Kidney epithelial cell (primary cell): Measurements from ENCODE around the gene UTRN. TPM values are rescaled to one million over a fixed set of nuclear protein-coding genes. Genes with fewer than 3 reads are reported as not detected.

Source experiments
- DNase-seq: peaks from one replicate; pipeline ENCODE4 v3.0.0-alpha.2; 2010; ENCODE audit warnings: low read depth
- H3K27me3 ChIP-seq: 2 replicates; pipeline ENCODE4 v1.6.0; 2011; ENCODE audit warnings: low read length; ENCODE audit not compliant: control insufficient read depth, insufficient read depth
- H3K36me3 ChIP-seq: 2 replicates; pipeline ENCODE4 v1.5.1; 2011; ENCODE audit warnings: low read length; ENCODE audit not compliant: control insufficient read depth, insufficient read depth
- H3K4me3 ChIP-seq: 2 replicates; pipeline ENCODE4 v1.5.1; 2011; ENCODE audit warnings: low read depth, mild to moderate bottlenecking, control low read depth, low read length
- CTCF ChIP-seq: IDR thresholded peaks from 2 replicates; pipeline ENCODE4 v1.5.1; 2011; ENCODE audit warnings: mild to moderate bottlenecking, moderate library complexity, low read length, control low read depth, inconsistent platforms; ENCODE audit not compliant: insufficient read depth, poor library complexity, severe bottlenecking
- total RNA-seq: library from RNA; depleted of rRNA; stranded (reverse); fragments of >200 nt; gene quantifications from 2 replicates; pipeline ENCODE4 v1.2.3, GENCODE V29; 2015

The UTRN gene
- total RNA-seq, 1 donor from 2014 or later: 69.1 TPM

GRCh38 chr6:144250276-144250675 lies 34.9 kb upstream of the UTRN start:
- no peak for TF ChIP-seq CTCF
- Histone ChIP-seq H3K27me3 (no peaks in the 10 kb centered on the region), H3K36me3 (no peaks in the 10 kb centered on the region), H3K4me3 (no peak overlapping the region)
- DNase-seq: no peak

GRCh38 chr6:144252259-144252658 lies 32.9 kb upstream of the UTRN start:
- TF ChIP-seq CTCF: no peak
- DNase-seq: no peak
- H3K27me3 ChIP-seq: no peaks in the 10 kb centered on the region

GRCh38 chr6:144259986-144260385 lies 25.1 kb upstream of the UTRN start:
- H3K4me3 ChIP-seq: no peak overlapping the region
- no peak for DNase-seq
- H3K36me3 ChIP-seq: no peaks in the 10 kb centered on the region
- TF ChIP-seq CTCF: no peak
- H3K27me3 ChIP-seq: no peaks in the 10 kb centered on the region

More at GRCh38 chr6:144252259-144252658, 32.9 kb upstream of the UTRN start:
- H3K36me3 ChIP-seq: no peaks in the 10 kb centered on the region
- H3K4me3 ChIP-seq: no peak overlapping the region

DNA sequence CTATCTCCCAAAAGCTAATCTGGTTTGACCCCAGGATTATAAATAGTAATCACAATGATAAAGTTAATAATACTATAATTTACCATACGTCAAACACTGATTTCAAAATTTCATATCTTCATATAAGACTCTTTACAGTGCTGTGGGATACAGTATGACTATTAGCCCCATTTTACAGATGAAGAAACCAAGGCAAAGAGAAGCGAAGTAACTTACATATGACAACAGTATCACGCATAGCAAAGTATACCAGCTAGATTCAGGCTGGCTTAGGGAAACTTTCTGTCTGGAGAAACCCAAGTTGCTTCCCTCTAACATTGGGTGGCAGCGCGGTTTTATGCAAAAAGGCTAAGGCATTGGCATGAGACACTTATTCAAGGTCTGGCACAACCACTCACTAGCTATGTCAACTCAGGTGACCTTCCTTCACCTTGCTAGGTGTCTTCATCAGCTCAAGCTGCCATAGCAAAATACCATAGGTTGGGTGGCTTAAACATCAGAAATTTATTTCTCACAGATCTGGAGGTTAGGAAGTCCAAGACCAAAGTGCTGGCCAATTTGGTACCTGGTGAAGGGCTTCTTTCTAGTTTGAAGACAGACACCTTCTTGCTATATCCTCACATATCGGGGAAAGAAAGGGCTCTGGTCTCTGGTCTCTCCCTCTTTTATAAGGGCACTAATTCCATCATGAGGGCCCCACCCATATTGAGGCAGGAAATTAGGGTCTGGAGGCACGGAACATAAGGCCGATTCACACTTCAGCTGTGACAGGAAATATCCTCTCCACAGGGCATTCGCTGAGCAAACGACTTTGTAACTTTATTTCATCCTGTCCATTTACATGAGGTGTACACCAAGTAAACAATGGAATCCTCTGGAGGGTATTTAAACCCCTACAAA lies 22.4 kb upstream of the UTRN start:
- Histone ChIP-seq H3K27me3 (no peaks in the 10 kb centered on the region), H3K4me3 (no peak overlapping the region), H3K36me3 (no peaks in the 10 kb centered on the region)
- TF ChIP-seq CTCF: no peak
- no peak for DNase-seq

- Histone ChIP-seq H3K4me3 (no peak overlapping the region), H3K36me3 (no peaks in the 10 kb centered on the region), H3K27me3 (no peaks in the 10 kb centered on the region)
- no peak for DNase-seq
- no peak for TF ChIP-seq CTCF
Observed at GRCh38 chr6:144263786-144264185, 21.3 kb upstream of the UTRN start.
